ENCODE data around the gene KCTD20.

GRCh38 chr6:36455486-36456027 is 12.8 kb downstream of the KCTD20 start:
- TF ChIP-seq POLR2A (IDR thresholded peaks at IDR 0.05) (no peak), CTCF (IDR thresholded peaks at IDR 0.05) (no peak), POLR2AphosphoS5 (IDR thresholded peaks at IDR 0.05) (no peak), EP300 (IDR thresholded peaks at IDR 0.05) (no peak)
